CD14-positive monocyte (primary cell): ENCODE measurements around the gene KHK. TPM values are rescaled to one million over a fixed set of nuclear protein-coding genes. Genes with fewer than 3 reads are reported as not detected.
A peak's percentile ranks its signal among the peaks of the same experiment; 100 is the strongest.
"Not testable (repeated sequence)": the region's sequence is repeated elsewhere in the genome, so short reads cannot be mapped to it uniquely, and the experiment has no call there.

Experiments used
- DNase-seq, 3 donors: peaks; one replicate each; pipeline ENCODE4 v3.0.0-alpha.2; 2011 to 2022
- H2AFZ ChIP-seq: 2 replicates; pipeline ENCODE4 v1.6.0; 2012; ENCODE audit warnings: mild to moderate bottlenecking, low read depth, low read length, inconsistent platforms; ENCODE audit not compliant: insufficient read depth, poor library complexity, severe bottlenecking
- H3K27ac ChIP-seq, 2 donors: 1 replicate in 1 of 2; 2 replicates in 1 of 2; pipeline ENCODE4 v1.5.1; 2012 to 2013; ENCODE audit warnings: low read length in 2 of 2, control low read depth in 1 of 2, inconsistent platforms in 1 of 2, low read depth in 1 of 2, mild to moderate bottlenecking in 1 of 2
- H3K27me3 ChIP-seq, 2 donors: one replicate each; pipeline versions ENCODE4 v1.6.0 to v1.6.1; 2011 to 2013; ENCODE audit warnings: low read length in 2 of 2; ENCODE audit not compliant: control insufficient read depth in 2 of 2, insufficient read depth in 2 of 2
- H3K36me3 ChIP-seq, 2 donors: replicated peaks in 1 of 2; 1 replicate in 1 of 2; 2 replicates in 1 of 2; pipeline versions ENCODE4 v1.5.1 to v1.6.1; 2012 to 2013; ENCODE audit warnings: low read length in 2 of 2, control low read depth in 1 of 2, inconsistent platforms in 1 of 2, mild to moderate bottlenecking in 1 of 2; ENCODE audit not compliant: insufficient read depth in 2 of 2, control insufficient read depth in 1 of 2
- H3K4me1 ChIP-seq, 2 donors: 1 replicate in 1 of 2; 2 replicates in 1 of 2; pipeline versions ENCODE4 v1.5.1 to v1.6.1; 2012 to 2013; ENCODE audit warnings: low read length in 2 of 2, control low read depth in 1 of 2, inconsistent platforms in 1 of 2, mild to moderate bottlenecking in 1 of 2, moderate library complexity in 1 of 2; ENCODE audit not compliant: insufficient read depth in 2 of 2, control insufficient read depth in 1 of 2
- H3K4me2 ChIP-seq: replicated peaks from 2 replicates; pipeline ENCODE3; 2012; ENCODE audit warnings: low read length, moderate library complexity, mild to moderate bottlenecking; ENCODE audit not compliant: poor library complexity, severe bottlenecking; ENCODE audit errors: extremely low read depth
- H3K4me3 ChIP-seq, 3 experiments: fragments of 200-600 bp in 1 of 3; sonication (generic) in 1 of 3; replicated peaks in 1 of 3; 1 replicate in 2 of 3; 2 replicates in 1 of 3; pipeline ENCODE4 v1.5.1; 2011 to 2013; ENCODE audit warnings: low read length in 3 of 3, mild to moderate bottlenecking in 3 of 3, control low read depth in 2 of 3, low read depth in 2 of 3, inconsistent platforms in 1 of 3, moderate library complexity in 1 of 3
- H3K79me2 ChIP-seq: 2 replicates; pipeline ENCODE4 v1.6.0; 2012; ENCODE audit warnings: mild to moderate bottlenecking, control low read depth, inconsistent platforms, low read length, moderate library complexity; ENCODE audit not compliant: insufficient read depth
- H3K9ac ChIP-seq: 2 replicates; pipeline ENCODE4 v1.6.0; 2017; ENCODE audit warnings: low read length, mild to moderate bottlenecking; ENCODE audit not compliant: insufficient read depth, poor library complexity, severe bottlenecking
- H3K9me3 ChIP-seq, 2 donors: replicated peaks in 1 of 2; 1 replicate in 1 of 2; 2 replicates in 1 of 2; pipeline versions ENCODE4 v1.5.1 to v1.6.1; 2012 to 2013; ENCODE audit warnings: low read length in 2 of 2, control low read depth in 1 of 2; ENCODE audit not compliant: control insufficient read depth in 1 of 2, insufficient read depth in 1 of 2
- H4K20me1 ChIP-seq: 2 replicates; pipeline ENCODE4 v1.6.0; 2012; ENCODE audit warnings: mild to moderate bottlenecking, low read length, control low read depth, moderate library complexity; ENCODE audit not compliant: insufficient read depth
- H3K27ac Mint-ChIP-seq, 7 donors: one replicate each; pipeline ENCODE4 v1.8.0; 2020; ENCODE audit warnings: mild to moderate bottlenecking in 7 of 7, mixed read lengths in 7 of 7, moderate library complexity in 6 of 7, inconsistent platforms in 2 of 7
- H3K27me3 Mint-ChIP-seq, 3 donors: one replicate each; pipeline ENCODE4 v1.8.0; 2021 to 2022; ENCODE audit warnings: low read depth in 3 of 3, mild to moderate bottlenecking in 3 of 3, mixed read lengths in 3 of 3, moderate library complexity in 3 of 3, inconsistent platforms in 1 of 3
- H3K36me3 Mint-ChIP-seq, 2 donors: one replicate each; pipeline ENCODE4 v1.8.0; 2020; ENCODE audit warnings: mixed read lengths in 2 of 2, inconsistent platforms in 1 of 2, mild to moderate bottlenecking in 1 of 2
- H3K4me1 Mint-ChIP-seq: one replicate; pipeline ENCODE4 v1.8.0; 2020; ENCODE audit warnings: mild to moderate bottlenecking, mixed read lengths
- H3K4me3 Mint-ChIP-seq, 2 donors: one replicate each; pipeline ENCODE4 v1.8.0; 2020; ENCODE audit warnings: mild to moderate bottlenecking in 2 of 2, mixed read lengths in 2 of 2, moderate library complexity in 1 of 2
- H3K9me3 Mint-ChIP-seq, 7 donors: one replicate each; pipeline ENCODE4 v1.8.0; 2020 to 2022; ENCODE audit warnings: mixed read lengths in 7 of 7, mild to moderate bottlenecking in 6 of 7, moderate library complexity in 6 of 7, inconsistent platforms in 2 of 7
- CTCF ChIP-seq: fragments of 200-600 bp; IDR thresholded peaks from one replicate; pipeline ENCODE4 v1.8.0; 2022; ENCODE audit warnings: antibody characterized with exemption, mild to moderate bottlenecking
- WGBS: methylation state at CpG from one replicate; pipeline ENCODE4 v1.1.5; 2013; ENCODE audit warnings: missing lambda C conversion rate; ENCODE audit not compliant: insufficient coverage; 5-methylcytosine and 5-hydroxymethylcytosine counted together
- intact Hi-C, 2 donors: fragments of 100-400 bp; cut with micrococcal nuclease; formaldehyde crosslinking; loops; one replicate each; pipeline versions ENCODE4 v1.15.0 to v1.15.1; 2023
- polyA plus RNA-seq, 3 donors: library from polyadenylated mRNA; depleted of rRNA in 1 of 3; unstranded in 2 of 3; stranded (reverse) in 1 of 3; fragments of 300-500 nt in 2 of 3; fragments of >200 nt in 1 of 3; fragmentation: Illumina TruSeq in 2 of 3; gene quantifications; 1 replicate in 2 of 3; 2 replicates in 1 of 3; pipeline ENCODE4 v1.2.3, GENCODE V29; 2012 to 2021

KHK gene
- polyA plus RNA-seq, 3 donors, result 3.4 to 7.3 (median 6.6) TPM

DNA sequence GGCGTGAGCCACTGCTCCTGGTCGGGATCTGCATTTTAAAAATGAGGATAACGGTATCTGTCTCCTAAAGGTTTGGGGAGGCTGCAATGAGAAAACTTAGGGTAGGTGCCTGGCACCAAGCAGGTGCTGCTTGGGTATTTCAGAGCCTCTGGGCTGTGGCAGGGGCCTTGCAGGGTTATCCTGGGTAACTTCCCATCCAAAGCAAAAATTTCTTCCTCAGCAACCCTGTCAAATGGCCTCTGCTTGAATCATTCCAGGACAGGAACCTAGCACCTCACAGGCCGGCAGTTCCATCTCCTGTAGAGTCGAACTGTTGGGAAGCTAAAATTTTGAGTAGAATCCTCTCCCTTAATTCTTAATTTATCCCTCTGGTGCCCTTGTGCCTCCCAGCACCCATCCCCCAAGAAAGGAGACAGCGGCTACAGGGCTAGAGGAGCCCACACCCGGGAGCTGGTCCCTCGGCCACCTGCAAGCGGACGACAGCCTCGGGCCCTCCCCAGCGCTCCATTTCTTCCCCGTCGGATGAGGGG is 31.5 kb downstream of the KHK start:
- H3K4me3 ChIP-seq, result peak overlapping the region in 1 of 3 experiments; percentile 72
- DNase-seq, result no peak
- H3K27me3 Mint-ChIP-seq, result peaks cover 26 to 30% (median 27%) of the 10 kb centered on the region in 3 donors
- H3K36me3 Mint-ChIP-seq, result peaks cover 3 to 4% of the 10 kb centered on the region in 2 donors
- TF ChIP-seq CTCF, result no peak
- H3K27ac Mint-ChIP-seq, result no peak overlapping the region
- intact Hi-C loops, result no loop called here
- no peak overlapping the region for H3K9ac ChIP-seq
- no peaks in the 10 kb centered on the region for H4K20me1 ChIP-seq
- peak overlapping the region; percentile 79 for H3K4me2 ChIP-seq
- peaks cover 27 to 31% of the 10 kb centered on the region in 2 donors for H3K4me1 ChIP-seq
- H3K9me3 Mint-ChIP-seq, result peaks cover 0 to 7% (median 5%) of the 10 kb centered on the region in 7 donors
- peaks cover 28% of the 10 kb centered on the region for H3K4me1 Mint-ChIP-seq
- peak overlapping the region; percentile 78 for H2AFZ ChIP-seq
- peak overlapping the region; percentile 48 to 80 for H3K4me3 Mint-ChIP-seq
- H3K36me3 ChIP-seq, result no peaks in the 10 kb centered on the region
- H3K9me3 ChIP-seq, result no peaks in the 10 kb centered on the region
- no peaks in the 10 kb centered on the region for H3K79me2 ChIP-seq
- peaks cover 12 to 29% of the 10 kb centered on the region in 2 donors for H3K27me3 ChIP-seq
- no peak overlapping the region for H3K27ac ChIP-seq
- 38% methylated on average over 9 of the region's 14 CpGs for WGBS

DNA sequence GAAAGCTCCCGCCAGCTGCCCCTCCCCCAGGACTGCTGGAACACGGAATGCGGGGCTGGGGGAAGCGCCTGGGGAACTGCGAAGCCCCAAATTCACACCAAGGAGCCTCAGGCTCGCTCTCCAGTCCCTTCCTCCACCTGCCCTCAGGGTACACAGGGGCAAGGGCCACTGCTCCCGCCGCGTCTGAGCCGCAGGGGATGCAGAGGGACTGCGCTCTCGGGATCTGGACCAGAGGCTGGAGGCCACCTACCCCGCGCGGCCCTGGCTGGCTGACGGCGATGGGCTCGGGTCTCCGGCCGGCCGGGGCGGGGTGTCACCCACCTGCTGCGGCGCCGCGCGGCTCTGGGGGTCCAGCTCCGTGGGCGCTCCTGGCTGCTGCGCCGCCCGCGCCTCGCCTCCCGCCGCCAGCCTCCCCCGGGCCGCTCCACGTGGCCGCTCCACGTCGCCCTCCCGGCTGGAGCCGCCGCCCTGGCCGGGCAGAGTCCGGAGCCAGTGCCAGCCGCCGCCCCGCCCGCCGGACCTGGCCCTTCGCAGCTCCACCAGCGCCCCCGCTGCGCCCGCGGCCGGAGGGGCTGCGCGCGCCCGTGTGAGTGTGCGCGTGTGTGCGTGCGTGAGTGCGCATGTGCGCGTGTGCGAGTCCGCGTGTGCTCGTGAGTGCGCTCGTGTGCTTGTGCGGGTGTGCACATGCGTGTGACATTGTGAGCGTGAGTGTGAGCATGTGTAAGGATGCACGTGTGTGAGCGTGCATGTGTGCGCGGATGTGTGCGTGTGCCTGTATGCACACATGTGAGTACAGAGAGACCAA is 32.2 kb downstream of the KHK start, which contains the start of gene CGREF1:
Gene CGREF1 (minus strand): TSS at position 604 of the 805 bp plus-strand sequence. CDS start 14,762 bp downstream, outside the sequence.
- Mint-ChIP-seq H3K36me3 (peaks cover 3 to 4% of the 10 kb centered on the region in 2 donors), H3K27ac (peak within 1 kb of the TSS in 3 of 7 donors; percentile 26 to 73 (median 51)), H3K4me3 (peak within 1 kb of the TSS; percentile 73 to 93), H3K4me1 (peaks cover 32% of the 10 kb centered on the region), H3K9me3 (peaks cover 0 to 7% (median 5%) of the 10 kb centered on the region in 7 donors), H3K27me3 (peaks cover 25 to 30% (median 27%) of the 10 kb centered on the region in 3 donors)
- no peak for TF ChIP-seq CTCF
- intact Hi-C loops, result no loop called here
- Histone ChIP-seq H4K20me1 (no peaks in the 10 kb centered on the region), H3K4me2 (peak within 1 kb of the TSS; percentile 79), H3K36me3 (no peaks in the 10 kb centered on the region), H3K9ac (peak within 1 kb of the TSS; percentile 43), H3K4me3 (peak within 1 kb of the TSS in 1 of 3 experiments; percentile 72), H3K27ac (no peak within 1 kb of the TSS), H3K27me3 (peaks cover 12 to 29% of the 10 kb centered on the region in 2 donors), H2AFZ (peak within 1 kb of the TSS; percentile 78), H3K79me2 (no peaks in the 10 kb centered on the region), H3K9me3 (no peaks in the 10 kb centered on the region), H3K4me1 (peaks cover 30 to 34% of the 10 kb centered on the region in 2 donors)
- WGBS, result 3% methylated on average over 82 of the region's 84 CpGs
- DNase-seq, result no peak

DNA sequence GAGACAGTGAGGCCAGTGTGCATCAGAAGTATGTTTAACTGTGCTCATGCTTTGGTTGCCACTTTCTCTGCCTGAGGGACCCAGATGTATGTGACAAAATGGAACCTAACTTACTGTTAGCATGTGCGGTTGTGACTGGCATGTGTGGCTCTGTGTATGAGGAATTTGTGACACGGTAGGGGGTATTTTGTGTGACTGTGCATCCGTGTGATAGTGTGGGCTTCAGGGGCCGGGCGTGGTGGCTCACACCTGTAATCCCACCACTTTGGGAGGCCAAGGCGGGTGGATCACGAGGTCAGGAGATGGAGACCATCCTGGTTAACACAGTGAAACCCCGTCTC is 32.7 kb downstream of the KHK start:
- H3K36me3 Mint-ChIP-seq, DNase-seq, H3K9me3 ChIP-seq, H3K9me3 Mint-ChIP-seq, H3K36me3 ChIP-seq, H3K79me2 ChIP-seq, H4K20me1 ChIP-seq, H3K27ac ChIP-seq, intact Hi-C loops: not testable (repeated sequence)
- peak overlapping the region in 1 of 3 experiments; percentile 72 for H3K4me3 ChIP-seq
- H3K27me3 Mint-ChIP-seq, result peaks cover 23 to 30% (median 27%) of the 10 kb centered on the region in 3 donors
- H3K4me2 ChIP-seq, result peak overlapping the region; percentile 79
- H3K27ac Mint-ChIP-seq, result peak overlapping the region in 2 of 7 donors; percentile 26 to 73
- 91% methylated on average over 8 of the region's 8 CpGs for WGBS
- peak overlapping the region; percentile 73 to 93 for H3K4me3 Mint-ChIP-seq
- H3K4me1 Mint-ChIP-seq, result peaks cover 34% of the 10 kb centered on the region
- peak overlapping the region; percentile 43 for H3K9ac ChIP-seq
- H2AFZ ChIP-seq, result peak overlapping the region; percentile 78
- H3K27me3 ChIP-seq, result peaks cover 12 to 29% of the 10 kb centered on the region in 2 donors
- peaks cover 33 to 38% of the 10 kb centered on the region in 2 donors for H3K4me1 ChIP-seq
